Measurements from ENCODE around the gene MBOAT2.

DNA sequence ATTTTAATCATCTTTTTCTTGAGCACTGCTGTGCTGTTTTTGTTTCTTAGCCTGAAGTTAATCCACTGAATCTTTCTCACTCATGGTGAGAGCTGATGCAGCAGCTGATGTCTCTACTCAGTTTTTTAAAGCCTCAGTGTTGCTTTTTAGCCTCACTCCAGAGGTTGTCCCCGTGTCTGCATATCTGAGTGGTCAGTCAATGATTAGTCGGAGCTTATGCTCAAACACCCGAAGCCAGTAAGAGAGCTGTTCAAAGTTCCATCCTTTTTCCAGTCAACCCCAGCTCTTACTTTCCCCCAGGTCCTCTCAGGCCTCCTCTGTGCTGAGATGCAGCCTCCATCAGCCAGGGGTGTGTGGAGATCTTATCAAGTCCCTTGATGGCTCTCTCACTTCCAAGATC, 81.1 kb downstream of the MBOAT2 start:
- no peak for TF ChIP-seq CTCF (IDR thresholded peaks at IDR 0.05 in 2 of 3, conservative IDR thresholded peaks at IDR 0.05 in 1 of 3; ENCODE audit: borderline replicate concordance in 1 of 3, insufficient read depth in 1 of 3, low read depth in 2 of 3, low read length in 2 of 3)
- no peak for TF ChIP-seq POLR2AphosphoS5 (IDR thresholded peaks at IDR 0.05; ENCODE audit: low read depth, low read length)
- no peak for TF ChIP-seq POLR2A (IDR thresholded peaks at IDR 0.05; ENCODE audit: borderline replicate concordance, extremely low read depth, insufficient read depth, insufficient read length)
- no peak for TF ChIP-seq ZNF274 (IDR thresholded peaks at IDR 0.05; ENCODE audit: low read depth, low read length)
- no peak for TF ChIP-seq TCF7L2 (IDR thresholded peaks at IDR 0.05; ENCODE audit: borderline replicate concordance, extremely low read depth, insufficient read depth, insufficient read length)
- TF ChIP-seq RAD21 (IDR thresholded peaks at IDR 0.05; ENCODE audit: low read depth) = no peak
- TF ChIP-seq EGR1 (IDR thresholded peaks at IDR 0.05; ENCODE audit: low read depth) = no peak
- TF ChIP-seq FOSL1 (IDR thresholded peaks at IDR 0.05; ENCODE audit: low read depth) = no peak

All from HCT116 (cell line).